Astrocyte (in vitro differentiated cells and primary cell): ENCODE results near the gene CDH23. TPM values are rescaled to one million over a fixed set of nuclear protein-coding genes. Genes with fewer than 3 reads are reported as not detected.

Source experiments
- DNase-seq: peaks from one replicate; pipeline ENCODE4 v3.0.0-alpha.2; 2010; ENCODE audit warnings: low read depth
- FAIRE-seq: peaks from 2 replicates; lab custom pipeline; 2011; peaks lifted over from hg19 to GRCh38; lab: Jason Lieb, UNC
- H2AFZ ChIP-seq: 2 replicates; pipeline ENCODE4 v1.6.0; 2012; ENCODE audit warnings: low read depth, low read length, inconsistent platforms
- H3K27ac ChIP-seq: 2 replicates; pipeline ENCODE4 v1.5.1; 2011; ENCODE audit warnings: low read depth, low read length, inconsistent platforms
- H3K27me3 ChIP-seq: 2 replicates; pipeline ENCODE4 v1.6.0; 2011; ENCODE audit warnings: low read length, inconsistent platforms; ENCODE audit not compliant: insufficient read depth
- H3K36me3 ChIP-seq: 2 replicates; pipeline ENCODE4 v1.5.1; 2011; ENCODE audit warnings: low read length, inconsistent platforms; ENCODE audit not compliant: insufficient read depth
- H3K4me1 ChIP-seq: 2 replicates; pipeline ENCODE4 v1.5.1; 2011; ENCODE audit warnings: low read length, inconsistent platforms; ENCODE audit not compliant: insufficient read depth
- H3K4me2 ChIP-seq: 2 replicates; pipeline ENCODE4 v1.6.0; 2012; ENCODE audit warnings: low read length, inconsistent platforms
- H3K4me3 ChIP-seq: 2 replicates; pipeline ENCODE4 v1.5.1; 2011; ENCODE audit warnings: low read depth, mild to moderate bottlenecking, low read length, inconsistent platforms; ENCODE audit not compliant: insufficient read depth
- H3K79me2 ChIP-seq: 2 replicates; pipeline ENCODE4 v1.6.0; 2012; ENCODE audit warnings: mild to moderate bottlenecking, low read length, inconsistent platforms; ENCODE audit not compliant: insufficient read depth
- H3K9ac ChIP-seq: 2 replicates; pipeline ENCODE4 v1.6.0; 2012; ENCODE audit warnings: mild to moderate bottlenecking, low read length, inconsistent platforms
- H3K9me3 ChIP-seq: 2 replicates; pipeline ENCODE4 v1.5.1; 2012; ENCODE audit warnings: low read depth, mild to moderate bottlenecking, low read length, inconsistent platforms; ENCODE audit not compliant: insufficient read depth
- H4K20me1 ChIP-seq: 2 replicates; pipeline ENCODE4 v1.6.0; 2012; ENCODE audit warnings: low read length, inconsistent platforms; ENCODE audit not compliant: insufficient read depth
- H3K27ac Mint-ChIP-seq: one replicate; pipeline ENCODE4 v1.8.0; 2021; ENCODE audit warnings: mild to moderate bottlenecking, mixed read lengths; ENCODE audit not compliant: unreplicated experiment
- H3K27me3 Mint-ChIP-seq: one replicate; pipeline ENCODE4 v1.8.0; 2021; ENCODE audit warnings: low read depth, mixed read lengths; ENCODE audit not compliant: unreplicated experiment
- H3K36me3 Mint-ChIP-seq: one replicate; pipeline ENCODE4 v1.8.0; 2021; ENCODE audit warnings: low read depth, mixed read lengths; ENCODE audit not compliant: unreplicated experiment
- H3K4me1 Mint-ChIP-seq: one replicate; pipeline ENCODE4 v1.8.0; 2021; ENCODE audit warnings: low read depth, mixed read lengths; ENCODE audit not compliant: unreplicated experiment
- H3K4me3 Mint-ChIP-seq: one replicate; pipeline ENCODE4 v1.8.0; 2021; ENCODE audit warnings: mild to moderate bottlenecking, moderate library complexity, mixed read lengths; ENCODE audit not compliant: unreplicated experiment
- H3K9me3 Mint-ChIP-seq: one replicate; pipeline ENCODE4 v1.8.0; 2021; ENCODE audit warnings: mild to moderate bottlenecking, mixed read lengths; ENCODE audit not compliant: unreplicated experiment
- EZH2 ChIP-seq: IDR thresholded peaks from 2 replicates; pipeline ENCODE4 v1.6.1; 2012; ENCODE audit warnings: mild to moderate bottlenecking, low read length, inconsistent platforms; ENCODE audit not compliant: insufficient read depth
- total RNA-seq: library from RNA; stranded (reverse); gene quantifications from 2 replicates; pipeline ENCODE4 v1.2.1, GENCODE V29; 2021
- TF ChIP-seq, protein P1 (sequence below): IDR thresholded peaks from 2 replicates; pipeline ENCODE4 v1.5.1; 2011; ENCODE audit warnings: low read depth, mild to moderate bottlenecking, inconsistent platforms, low read length, moderate library complexity; ENCODE audit not compliant: insufficient read depth

CDH23 gene
- total RNA-seq, 1 donor from 2014 or later: not detected

DNA sequence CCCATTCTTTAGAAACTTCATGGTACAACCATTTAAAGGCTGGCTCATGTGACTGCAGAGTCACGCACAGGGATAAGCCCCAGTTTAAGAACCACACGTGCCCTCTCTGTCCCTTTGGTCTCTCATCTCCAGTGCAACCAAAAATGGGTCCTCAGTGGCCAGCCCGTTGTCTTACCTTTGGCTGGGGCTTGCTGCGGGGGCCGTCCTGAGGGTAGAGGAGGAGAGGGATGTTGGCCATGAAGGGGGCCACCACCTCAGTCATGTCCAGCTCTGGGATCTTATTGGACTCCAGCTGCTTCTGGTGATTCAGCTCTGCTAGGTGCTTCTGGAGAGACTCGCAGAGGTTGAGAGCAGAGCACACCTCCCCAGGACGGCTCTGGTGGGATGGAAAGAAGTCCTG is 432.0 kb downstream of the CDH23 start:
- H2AFZ ChIP-seq: no peak overlapping the region
- H3K4me3 ChIP-seq: no peak overlapping the region
- Mint-ChIP-seq H3K36me3 (peaks cover 18% of the 10 kb centered on the region), H3K27me3 (no peaks in the 10 kb centered on the region), H3K4me1 (peaks cover 8% of the 10 kb centered on the region), H3K9me3 (no peaks in the 10 kb centered on the region), H3K4me3 (no peak overlapping the region), H3K27ac (no peak overlapping the region)
- TF ChIP-seq, protein P1, sequence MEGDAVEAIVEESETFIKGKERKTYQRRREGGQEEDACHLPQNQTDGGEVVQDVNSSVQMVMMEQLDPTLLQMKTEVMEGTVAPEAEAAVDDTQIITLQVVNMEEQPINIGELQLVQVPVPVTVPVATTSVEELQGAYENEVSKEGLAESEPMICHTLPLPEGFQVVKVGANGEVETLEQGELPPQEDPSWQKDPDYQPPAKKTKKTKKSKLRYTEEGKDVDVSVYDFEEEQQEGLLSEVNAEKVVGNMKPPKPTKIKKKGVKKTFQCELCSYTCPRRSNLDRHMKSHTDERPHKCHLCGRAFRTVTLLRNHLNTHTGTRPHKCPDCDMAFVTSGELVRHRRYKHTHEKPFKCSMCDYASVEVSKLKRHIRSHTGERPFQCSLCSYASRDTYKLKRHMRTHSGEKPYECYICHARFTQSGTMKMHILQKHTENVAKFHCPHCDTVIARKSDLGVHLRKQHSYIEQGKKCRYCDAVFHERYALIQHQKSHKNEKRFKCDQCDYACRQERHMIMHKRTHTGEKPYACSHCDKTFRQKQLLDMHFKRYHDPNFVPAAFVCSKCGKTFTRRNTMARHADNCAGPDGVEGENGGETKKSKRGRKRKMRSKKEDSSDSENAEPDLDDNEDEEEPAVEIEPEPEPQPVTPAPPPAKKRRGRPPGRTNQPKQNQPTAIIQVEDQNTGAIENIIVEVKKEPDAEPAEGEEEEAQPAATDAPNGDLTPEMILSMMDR: no peak
- TF ChIP-seq EZH2: no peak
- peaks cover 9% of the 10 kb centered on the region for H3K4me1 ChIP-seq
- no peak overlapping the region for H3K4me2 ChIP-seq
- peaks cover 25% of the 10 kb centered on the region for H3K79me2 ChIP-seq
- no peak for FAIRE-seq
- peaks cover 62% of the 10 kb centered on the region for H3K36me3 ChIP-seq
- peaks cover 85% of the 10 kb centered on the region for H4K20me1 ChIP-seq
- no peak for DNase-seq
- no peak overlapping the region for H3K27ac ChIP-seq
- no peaks in the 10 kb centered on the region for H3K27me3 ChIP-seq
- no peak overlapping the region for H3K9ac ChIP-seq
- no peaks in the 10 kb centered on the region for H3K9me3 ChIP-seq

GRCh38 chr10:71829171-71829570 is 432.5 kb downstream of the CDH23 start:
- Mint-ChIP-seq H3K9me3 (no peaks in the 10 kb centered on the region), H3K4me1 (peaks cover 8% of the 10 kb centered on the region), H3K4me3 (no peak overlapping the region), H3K36me3 (peaks cover 17% of the 10 kb centered on the region), H3K27ac (no peak overlapping the region), H3K27me3 (no peaks in the 10 kb centered on the region)
- FAIRE-seq (no peak), DNase-seq (no peak)
- H3K4me1 ChIP-seq: peaks cover 9% of the 10 kb centered on the region
- H3K27ac ChIP-seq: no peak overlapping the region
- H2AFZ ChIP-seq: no peak overlapping the region
- H4K20me1 ChIP-seq: peaks cover 85% of the 10 kb centered on the region
- H3K27me3 ChIP-seq: no peaks in the 10 kb centered on the region
- H3K36me3 ChIP-seq: peaks cover 60% of the 10 kb centered on the region
- H3K4me2 ChIP-seq: no peak overlapping the region
- no peak overlapping the region for H3K9ac ChIP-seq
- TF ChIP-seq, protein P1: no peak
- no peak for TF ChIP-seq EZH2
- H3K4me3 ChIP-seq: no peak overlapping the region
- no peaks in the 10 kb centered on the region for H3K9me3 ChIP-seq
- peaks cover 29% of the 10 kb centered on the region for H3K79me2 ChIP-seq

GRCh38 chr10:71829896-71830295 is 433.2 kb downstream of the CDH23 start:
- H4K20me1 ChIP-seq: peaks cover 88% of the 10 kb centered on the region
- Mint-ChIP-seq H3K27me3 (no peaks in the 10 kb centered on the region), H3K4me1 (peaks cover 9% of the 10 kb centered on the region), H3K9me3 (no peaks in the 10 kb centered on the region), H3K36me3 (peaks cover 17% of the 10 kb centered on the region), H3K4me3 (no peak overlapping the region), H3K27ac (no peak overlapping the region)
- TF ChIP-seq EZH2: no peak
- TF ChIP-seq, protein P1: no peak
- DNase-seq: no peak
- H3K79me2 ChIP-seq: peaks cover 36% of the 10 kb centered on the region
- FAIRE-seq: no peak
- H3K27ac ChIP-seq: no peak overlapping the region
- H3K9ac ChIP-seq: no peak overlapping the region
- peaks cover 52% of the 10 kb centered on the region for H3K36me3 ChIP-seq
- H3K27me3 ChIP-seq: no peaks in the 10 kb centered on the region
- no peaks in the 10 kb centered on the region for H3K9me3 ChIP-seq
- H3K4me3 ChIP-seq: no peak overlapping the region
- H2AFZ ChIP-seq: no peak overlapping the region
- H3K4me2 ChIP-seq: no peak overlapping the region
- H3K4me1 ChIP-seq: peaks cover 9% of the 10 kb centered on the region
